ENCODE results near the gene NAGA. TPM values are rescaled to one million over a fixed set of nuclear protein-coding genes. Genes with fewer than 3 reads are reported as not detected.

Gene NAGA
- polyA plus RNA-seq, 3 donors, result 123 to 218 (median 200) TPM

- intact Hi-C loops (cut with micrococcal nuclease), result no loop called here
- Mint-ChIP-seq H3K27me3 (ENCODE audit: low read depth in 3 of 3) (peaks cover 3 to 15% (median 12%) of the 10 kb centered on the region in 3 donors), H3K36me3 (no peaks in the 10 kb centered on the region), H3K9me3 (peaks cover 12 to 45% (median 37%) of the 10 kb centered on the region in 7 donors), H3K27ac (no peak overlapping the region), H3K4me3 (no peak overlapping the region), H3K4me1 (no peaks in the 10 kb centered on the region)
- H3K27ac ChIP-seq (ENCODE audit: low read depth in 1 of 2, low read length in 2 of 2), result no peak overlapping the region
- no peak for TF ChIP-seq CTCF (IDR thresholded peaks at IDR 0.05)
- no peak overlapping the region for H3K4me3 ChIP-seq (replicated peaks in 1 of 3; ENCODE audit: low read depth in 2 of 3, low read length in 3 of 3)
- no peak for DNase-seq
- H3K27me3 ChIP-seq (ENCODE audit: control insufficient read depth in 2 of 2, insufficient read depth in 2 of 2, low read length in 2 of 2), result no peaks in the 10 kb centered on the region
- no peak overlapping the region for H3K4me2 ChIP-seq (replicated peaks; ENCODE audit: extremely low read depth, low read length, poor library complexity, severe bottlenecking)
- no peaks in the 10 kb centered on the region for H3K36me3 ChIP-seq (replicated peaks in 1 of 2; ENCODE audit: control insufficient read depth in 1 of 2, insufficient read depth in 2 of 2, low read length in 2 of 2)
- H3K9ac ChIP-seq (ENCODE audit: insufficient read depth, low read length, poor library complexity, severe bottlenecking), result no peak overlapping the region
- H3K4me1 ChIP-seq (ENCODE audit: control insufficient read depth in 1 of 2, insufficient read depth in 2 of 2, low read length in 2 of 2), result no peaks in the 10 kb centered on the region
- no CpG with 5 or more reads among the region's 7 CpGs for WGBS (ENCODE audit: insufficient coverage)
- H2AFZ ChIP-seq (ENCODE audit: insufficient read depth, low read depth, low read length, poor library complexity, severe bottlenecking), result no peak overlapping the region
- no peaks in the 10 kb centered on the region for H4K20me1 ChIP-seq (ENCODE audit: insufficient read depth, low read length)
- H3K9me3 ChIP-seq (replicated peaks in 1 of 2; ENCODE audit: control insufficient read depth in 1 of 2, insufficient read depth in 1 of 2, low read length in 2 of 2), result peaks cover 20 to 26% of the 10 kb centered on the region in 2 donors
- no peaks in the 10 kb centered on the region for H3K79me2 ChIP-seq (ENCODE audit: insufficient read depth, low read length)
Observed at GRCh38 chr22:42010778-42011177, 59.8 kb downstream of the NAGA start.

Small RNA genes lying within 50 kb of the gene (small RNA-seq; reads per million reads assigned to genes)
- not detected for gene SNORD13P1 (ENCODE audit: insufficient read length, low read depth)

Other genes with a start within 250 kb of the NAGA start
- gene SREBF2, start 237.7 kb downstream of the NAGA start, polyA plus RNA-seq, result 10 to 100 TPM; 22.2 to 25.1 (median 24.5) TPM
- not detected for gene SHISA8, start 155.7 kb downstream of the NAGA start, polyA plus RNA-seq
- under 1 TPM in 1 of 3 donors, not detected in 2; 0.25 TPM for gene TNFRSF13C, start 144.0 kb downstream of the NAGA start, polyA plus RNA-seq
- under 1 TPM in 1 of 3 donors, not detected in 2; 0.20 TPM for gene CENPM, start 123.7 kb downstream of the NAGA start, polyA plus RNA-seq
- gene SEPTIN3, start 101.4 kb downstream of the NAGA start, polyA plus RNA-seq, result under 1 TPM in 2 of 3 donors, not detected in 1; 0.06 to 0.20 TPM
- gene WBP2NL, start 72.0 kb downstream of the NAGA start, polyA plus RNA-seq, result under 1 TPM; 0.48 to 0.83 (median 0.71) TPM
- gene PHETA2, start 3.4 kb upstream of the NAGA start, polyA plus RNA-seq, result 1 to 10 TPM; 2.4 to 3.6 (median 3.3) TPM
- 100 to 1,000 TPM in 2 of 3 donors, 10 to 100 TPM in 1; 41.8 to 182 (median 180) TPM for gene SMDT1, start 8.9 kb upstream of the NAGA start, polyA plus RNA-seq
- 100 to 1,000 TPM in 2 of 3 donors, 10 to 100 TPM in 1; 42.9 to 167 (median 138) TPM for gene NDUFA6, start 20.0 kb upstream of the NAGA start, polyA plus RNA-seq
- gene CYP2D6, start 60.0 kb upstream of the NAGA start, polyA plus RNA-seq, result 1 to 10 TPM in 1 of 3 donors, not detected in 2; 4.5 TPM
- gene TCF20, start 199.8 kb upstream of the NAGA start, polyA plus RNA-seq, result 10 to 100 TPM in 1 of 3 donors, under 1 TPM in 2; 0.67 to 11.1 (median 0.99) TPM

All from CD14-positive monocyte (primary cell).